Left lung (tissue), 10 donors: ENCODE results near the gene ENG. TPM values are rescaled to one million over a fixed set of nuclear protein-coding genes. Genes with fewer than 3 reads are reported as not detected.
"Not testable (repeated sequence)": the region's sequence is repeated elsewhere in the genome, so short reads cannot be mapped to it uniquely, and the experiment has no call there.

ENCODE experiments used
- ATAC-seq: fragments of 200-7000 bp; cut with Tn5 transposase; one replicate; pipeline ENCODE4 v1.9.1; 2020; ENCODE audit warnings: moderate library complexity
- DNase-seq, 4 donors: peaks; one replicate each; pipeline ENCODE4 v3.0.0-alpha.2; 2013 to 2020
- H3K27ac ChIP-seq, 2 donors: fragments of 200-600 bp; sonication (generic) in 1 of 2; one replicate each; pipeline versions ENCODE4 v1.5.0 to v1.8.0; 2020 to 2021
- H3K27me3 ChIP-seq, 2 donors: fragments of 200-600 bp; sonication (generic) in 1 of 2; one replicate each; pipeline versions ENCODE4 v1.5.0 to v1.8.0; 2020 to 2021
- H3K36me3 ChIP-seq, 2 donors: fragments of 200-600 bp; sonication (generic) in 1 of 2; one replicate each; pipeline versions ENCODE4 v1.5.0 to v1.8.0; 2020 to 2021
- H3K4me1 ChIP-seq, 2 donors: fragments of 200-600 bp; one replicate each; pipeline ENCODE4 v1.8.0; 2021
- H3K4me3 ChIP-seq, 2 donors: fragments of 200-600 bp; sonication (generic) in 1 of 2; one replicate each; pipeline versions ENCODE4 v1.5.0 to v1.8.0; 2020 to 2021; ENCODE audit warnings: mild to moderate bottlenecking in 1 of 2
- H3K9me3 ChIP-seq, 2 donors: fragments of 200-600 bp; sonication (generic) in 1 of 2; one replicate each; pipeline versions ENCODE4 v1.5.0 to v1.8.0; 2020 to 2021
- intact Hi-C, 2 donors: fragments of 100-400 bp; cut with DNase I; formaldehyde crosslinking; loops; one replicate each; pipeline versions ENCODE4 v1.11.2 to v1.14.2; 2022
- polyA plus RNA-seq, 6 donors: library from polyadenylated mRNA; unstranded; fragments of 120-200 nt; gene quantifications; one replicate each; pipeline ENCODE4 v1.2.1, GENCODE V29; 2013; ENCODE audit not compliant: insufficient read length in 6 of 6
- total RNA-seq, 2 donors: library from RNA; stranded (reverse); fragmentation: NEBNext Ultra II Directional; extraction: Animal tissue kit (Norgen Biotek cat#: 25700); gene quantifications; one replicate each; pipeline ENCODE4 v1.2.1, GENCODE V29; 2021
- TF ChIP-seq, protein P1 (sequence below), 2 donors: fragments of 200-600 bp; sonication (generic) in 1 of 2; IDR thresholded peaks; one replicate each; pipeline versions ENCODE4 v1.5.0 to v1.8.0; 2021; ENCODE audit warnings: antibody characterized with exemption in 2 of 2
- donor health status: DM: no; HTN: yes; CAD: no.
- donor health status: DM: no; HTN: no; CAD: no.

ENG gene
- total and polyA plus RNA-seq, 8 donors = 71.8 to 354 (median 93.6) TPM

DNA sequence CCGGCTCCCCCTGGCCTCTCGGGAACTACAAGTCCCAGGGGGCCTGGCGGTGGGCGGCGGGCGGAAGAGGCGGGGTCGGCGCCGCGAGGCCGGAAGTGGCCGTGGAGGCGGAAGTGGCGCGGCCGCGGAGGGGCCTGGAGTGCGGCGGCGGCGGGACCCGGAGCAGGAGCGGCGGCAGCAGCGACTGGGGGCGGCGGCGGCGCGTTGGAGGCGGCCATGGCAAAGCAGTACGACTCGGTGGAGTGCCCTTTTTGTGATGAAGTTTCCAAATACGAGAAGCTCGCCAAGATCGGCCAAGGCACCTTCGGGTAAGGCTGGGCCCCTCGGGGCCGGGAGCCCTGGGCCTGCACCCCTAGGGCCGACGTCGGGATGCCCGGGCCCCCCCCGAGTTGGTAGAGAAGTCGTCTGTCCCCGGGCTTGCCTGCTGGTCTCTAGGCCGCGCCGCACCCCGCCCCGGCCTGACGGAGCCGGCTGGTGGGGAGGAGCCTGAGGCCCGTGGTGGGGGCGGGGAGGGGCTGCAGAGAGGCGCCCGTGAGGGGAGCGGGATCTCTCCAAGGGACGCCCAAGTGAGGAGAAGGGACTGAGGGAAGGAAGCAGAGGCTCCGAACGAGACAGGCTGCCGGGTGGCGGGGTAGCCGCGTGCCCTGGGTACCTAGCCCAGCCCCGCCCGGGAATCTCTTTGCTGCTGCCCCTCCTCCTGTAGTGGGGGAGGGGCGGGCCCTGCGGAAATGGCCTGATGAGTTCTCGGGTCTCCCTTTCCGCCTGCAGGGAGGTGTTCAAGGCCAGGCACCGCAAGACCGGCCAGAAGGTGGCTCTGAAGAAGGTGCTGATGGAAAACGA, 68.3 kb downstream of the ENG start, which contains the start of gene CDK9:
Gene CDK9, plus strand, starts transcription at position 102 of the 840 bp plus-strand sequence. Its CDS starts 115 bp downstream, at position 217.
- DNase-seq = peak; percentile 85 to 95 (median 92)
- H3K36me3 ChIP-seq = peaks cover 0 to 44% of the 10 kb centered on the region in 2 donors
- peak within 1 kb of the TSS; percentile 96 to 100 for H3K4me3 ChIP-seq
- ATAC-seq = peak; percentile 83
- no peaks in the 10 kb centered on the region for H3K9me3 ChIP-seq
- TF ChIP-seq, protein P1, sequence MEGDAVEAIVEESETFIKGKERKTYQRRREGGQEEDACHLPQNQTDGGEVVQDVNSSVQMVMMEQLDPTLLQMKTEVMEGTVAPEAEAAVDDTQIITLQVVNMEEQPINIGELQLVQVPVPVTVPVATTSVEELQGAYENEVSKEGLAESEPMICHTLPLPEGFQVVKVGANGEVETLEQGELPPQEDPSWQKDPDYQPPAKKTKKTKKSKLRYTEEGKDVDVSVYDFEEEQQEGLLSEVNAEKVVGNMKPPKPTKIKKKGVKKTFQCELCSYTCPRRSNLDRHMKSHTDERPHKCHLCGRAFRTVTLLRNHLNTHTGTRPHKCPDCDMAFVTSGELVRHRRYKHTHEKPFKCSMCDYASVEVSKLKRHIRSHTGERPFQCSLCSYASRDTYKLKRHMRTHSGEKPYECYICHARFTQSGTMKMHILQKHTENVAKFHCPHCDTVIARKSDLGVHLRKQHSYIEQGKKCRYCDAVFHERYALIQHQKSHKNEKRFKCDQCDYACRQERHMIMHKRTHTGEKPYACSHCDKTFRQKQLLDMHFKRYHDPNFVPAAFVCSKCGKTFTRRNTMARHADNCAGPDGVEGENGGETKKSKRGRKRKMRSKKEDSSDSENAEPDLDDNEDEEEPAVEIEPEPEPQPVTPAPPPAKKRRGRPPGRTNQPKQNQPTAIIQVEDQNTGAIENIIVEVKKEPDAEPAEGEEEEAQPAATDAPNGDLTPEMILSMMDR (IDR thresholded peaks at IDR 0.05) = no peak
- H3K27me3 ChIP-seq = no peaks in the 10 kb centered on the region
- H3K27ac ChIP-seq = peak within 1 kb of the TSS; percentile 89 to 98
- intact Hi-C loops = loop anchor here in 1 of 2 donors (5.0 kb wide), 1 partner anchor 136 kb away; no protein-coding TSS in a partner anchor
- peaks cover 12 to 85% of the 10 kb centered on the region in 2 donors for H3K4me1 ChIP-seq

DNA sequence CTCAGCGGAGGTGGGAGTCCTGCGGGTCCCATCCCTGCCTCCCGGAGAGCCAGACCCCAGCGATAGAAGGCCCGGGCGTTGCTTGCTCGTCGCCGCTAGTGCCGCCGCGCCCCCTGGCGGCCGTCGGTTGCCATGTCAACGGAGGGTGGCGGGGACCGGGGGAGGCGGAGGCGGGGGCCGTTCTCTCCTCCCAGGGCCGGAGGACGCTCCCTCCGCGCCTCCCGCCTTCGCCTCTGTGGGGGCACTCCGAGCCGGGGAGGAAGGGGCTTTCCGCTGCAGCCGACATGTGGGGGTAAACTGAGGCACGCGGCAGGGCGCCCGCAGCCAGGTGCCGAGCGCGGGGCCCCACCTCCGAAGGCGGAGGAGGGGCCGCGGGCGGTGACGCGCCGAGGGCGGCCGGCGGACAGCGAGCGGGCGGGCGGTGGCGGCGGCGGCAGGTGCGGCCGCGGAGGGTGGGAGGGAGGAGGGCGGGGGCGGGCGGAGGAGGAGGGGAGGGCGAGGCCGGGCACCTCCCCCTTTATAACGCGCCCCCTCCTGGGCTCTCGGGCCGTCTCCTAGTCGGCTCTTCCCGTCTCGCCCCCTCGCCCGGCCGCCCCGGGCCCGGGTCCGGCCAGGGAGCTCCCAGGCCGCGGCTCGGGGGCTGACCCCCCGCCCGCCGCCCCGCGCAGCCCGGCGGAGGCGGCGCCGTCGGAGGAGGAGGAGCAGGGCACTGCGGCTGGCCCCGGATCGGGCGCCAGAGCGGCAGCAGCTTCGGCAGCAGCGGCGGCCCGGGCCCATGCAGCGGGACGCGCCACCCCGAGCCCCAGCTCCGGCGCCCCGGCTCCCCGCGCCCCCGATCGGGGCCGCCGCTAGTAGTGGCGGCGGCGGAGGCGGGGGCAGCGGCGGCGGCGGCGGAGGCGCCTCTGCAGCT, 69.2 kb downstream of the ENG start:
- ATAC-seq = peak; percentile 73
- Histone ChIP-seq H3K4me1 (peaks cover 12 to 86% of the 10 kb centered on the region in 2 donors), H3K27me3 (no peaks in the 10 kb centered on the region), H3K9me3 (no peaks in the 10 kb centered on the region), H3K4me3 (peak overlapping the region; percentile 96 to 100), H3K36me3 (peaks cover 0 to 35% of the 10 kb centered on the region in 2 donors), H3K27ac (peak overlapping the region; percentile 89 to 98)
- TF ChIP-seq, protein P1 (IDR thresholded peaks at IDR 0.05) = peak; percentile 81 to 96
- peak; percentile 82 to 98 (median 90) for DNase-seq
- intact Hi-C loops = loop anchor here in 1 of 2 donors (5.0 kb wide), 1 partner anchor 137 kb away; no protein-coding TSS in a partner anchor

DNA sequence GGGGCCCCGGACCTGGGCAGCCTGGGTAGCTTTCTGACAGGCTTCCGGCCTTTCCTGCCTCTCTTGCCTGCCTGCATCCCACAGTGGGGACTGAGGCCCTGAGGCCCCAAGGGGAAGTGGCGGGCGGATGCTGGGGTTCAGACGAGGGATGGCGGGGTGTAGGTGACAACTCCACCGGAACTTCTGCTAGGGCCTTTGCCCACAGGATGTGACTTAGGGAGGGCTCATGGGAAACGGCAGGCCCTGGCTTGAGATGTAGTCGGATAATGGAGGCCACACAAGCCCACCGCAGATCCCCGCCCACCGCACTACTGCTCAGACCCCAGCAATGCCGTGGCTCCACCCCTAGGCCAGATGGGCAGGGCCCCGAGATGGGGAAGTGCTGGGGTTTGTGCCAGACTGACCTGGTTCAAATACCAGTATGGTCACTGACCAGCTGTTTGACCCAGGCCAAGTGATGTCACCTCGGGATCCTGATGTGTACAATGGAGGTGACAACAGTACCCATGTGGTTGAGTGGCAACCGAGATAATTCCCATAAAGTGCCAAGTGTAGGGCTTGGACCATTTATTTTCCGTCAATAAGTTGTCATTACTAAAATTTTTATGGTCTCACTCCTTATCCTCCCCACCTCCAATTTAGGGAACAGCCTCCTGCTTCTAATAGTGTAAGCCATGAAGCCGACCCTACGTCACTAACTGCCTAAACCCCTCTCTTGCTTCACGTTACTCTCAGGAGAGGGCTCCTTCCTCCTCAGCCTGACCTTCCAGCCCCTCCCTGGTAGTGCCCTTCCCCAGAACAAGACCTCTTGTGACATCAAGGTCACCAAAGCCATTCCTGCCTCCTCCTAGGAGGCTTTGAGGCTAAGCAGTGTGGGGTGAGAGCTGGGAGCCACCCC, 71.1 kb downstream of the ENG start:
- H3K27me3 ChIP-seq = no peaks in the 10 kb centered on the region
- DNase-seq (peak in 2 of 4 donors; percentile 75 to 93), ATAC-seq (no peak)
- peak overlapping the region; percentile 41 to 98 for H3K27ac ChIP-seq
- peaks cover 12 to 86% of the 10 kb centered on the region in 2 donors for H3K4me1 ChIP-seq
- TF ChIP-seq, protein P1 (IDR thresholded peaks at IDR 0.05) = no peak
- intact Hi-C loops = no loop called here
- no peak overlapping the region for H3K4me3 ChIP-seq
- no peaks in the 10 kb centered on the region for H3K9me3 ChIP-seq
- H3K36me3 ChIP-seq = peaks cover 0 to 16% of the 10 kb centered on the region in 2 donors

DNA sequence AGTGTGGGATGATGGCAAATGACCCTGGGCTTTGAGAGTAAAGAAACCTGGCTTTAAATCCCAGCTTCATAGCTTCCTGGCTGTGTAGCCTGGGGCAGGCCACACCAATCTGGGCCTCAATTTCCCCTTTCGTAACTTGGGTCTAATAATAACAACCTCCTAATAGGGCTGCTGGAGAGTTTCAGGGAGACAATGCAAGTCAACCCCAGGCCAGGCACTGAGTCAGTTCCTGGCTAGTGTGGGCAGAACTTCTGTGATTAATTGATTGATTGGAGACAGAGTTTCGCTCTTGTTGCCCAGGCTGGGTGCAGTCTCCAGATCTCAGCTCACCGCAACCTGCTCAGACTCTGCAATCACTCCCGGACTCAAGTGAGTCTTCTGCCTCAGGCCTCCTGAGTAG, 72.7 kb downstream of the ENG start:
- Histone ChIP-seq H3K27me3 (no peaks in the 10 kb centered on the region), H3K36me3 (peaks cover 0 to under 1% of the 10 kb centered on the region in 2 donors), H3K9me3 (no peaks in the 10 kb centered on the region), H3K4me1 (peaks cover 5 to 80% of the 10 kb centered on the region in 2 donors), H3K27ac (peak overlapping the region in 1 of 2 donors; percentile 98), H3K4me3 (no peak overlapping the region)
- no peak for ATAC-seq
- intact Hi-C loops = no loop called here
- DNase-seq = no peak
- TF ChIP-seq, protein P1 (IDR thresholded peaks at IDR 0.05) = no peak

DNA sequence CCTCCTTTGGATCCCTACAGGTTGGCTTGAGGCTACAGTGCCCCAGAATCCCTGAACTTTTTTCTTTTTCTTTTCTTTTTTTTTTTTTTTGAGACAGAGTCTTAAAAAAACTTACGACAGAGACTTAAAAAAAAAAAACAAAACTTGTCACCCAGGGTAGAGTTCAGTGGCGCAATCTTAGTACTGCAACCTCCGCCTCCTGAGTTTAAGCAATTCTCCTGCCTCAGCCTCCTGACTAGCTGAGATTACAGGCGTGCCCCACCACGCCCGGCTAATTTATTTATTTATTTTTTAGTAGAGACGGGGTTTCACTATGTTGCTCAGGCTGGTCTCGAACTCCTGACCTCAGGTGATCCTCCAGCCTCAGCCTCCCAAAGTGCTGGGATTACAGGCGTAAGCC, 73.5 kb downstream of the ENG start:
- intact Hi-C loops, ATAC-seq, DNase-seq: not testable (repeated sequence)

More for the DNA sequence above, 73.5 kb downstream of the ENG start:
- Histone ChIP-seq H3K27ac (peak overlapping the region in 1 of 2 donors; percentile 98), H3K4me1 (peaks cover 5 to 82% of the 10 kb centered on the region in 2 donors)
- not testable (repeated sequence) for H3K4me3 ChIP-seq, H3K27me3 ChIP-seq, H3K36me3 ChIP-seq, H3K9me3 ChIP-seq
